Measurements from ENCODE around the gene BRSK2. TPM values are rescaled to one million over a fixed set of nuclear protein-coding genes. Genes with fewer than 3 reads are reported as not detected.
"Not testable (repeated sequence)": the region's sequence is repeated elsewhere in the genome, so short reads cannot be mapped to it uniquely, and the experiment has no call there.

Gene BRSK2
- total RNA-seq, 1 donor from 2014 or later: 1.4 TPM

GRCh38 chr11:1354125-1354938 is 35.4 kb upstream of the BRSK2 start:
- DNase-seq (ENCODE audit: low spot score): no peak

GRCh38 chr11:1356007-1356435 is 33.7 kb upstream of the BRSK2 start:
- no peak for DNase-seq (ENCODE audit: low spot score)

GRCh38 chr11:1356478-1356960 is 33.2 kb upstream of the BRSK2 start:
- no peak for DNase-seq (ENCODE audit: low spot score)

GRCh38 chr11:1358286-1358685 is 31.4 kb upstream of the BRSK2 start:
- no peak for DNase-seq (ENCODE audit: low spot score)

GRCh38 chr11:1358931-1359330 is 30.8 kb upstream of the BRSK2 start:
- not testable (repeated sequence) for DNase-seq (ENCODE audit: low spot score)

GRCh38 chr11:1359556-1359955 is 30.2 kb upstream of the BRSK2 start:
- DNase-seq (ENCODE audit: low spot score): no peak

- DNase-seq (ENCODE audit: low spot score): no peak
These were observed 29.4 kb upstream of the BRSK2 start for GRCh38 chr11:1360181-1360834.

- no peak for DNase-seq (ENCODE audit: low spot score)
These were observed 28.8 kb upstream of the BRSK2 start for GRCh38 chr11:1360835-1361357.

- DNase-seq (ENCODE audit: low spot score): no peak
These were observed 27.9 kb upstream of the BRSK2 start for GRCh38 chr11:1361882-1362281.

- no peak for DNase-seq (ENCODE audit: low spot score)
These were observed 22.0 kb upstream of the BRSK2 start for GRCh38 chr11:1367721-1368120.

- DNase-seq (ENCODE audit: low spot score): no peak
These were observed 21.5 kb upstream of the BRSK2 start for GRCh38 chr11:1368216-1368615.

GRCh38 chr11:1368966-1369365 is 20.8 kb upstream of the BRSK2 start:
- no peak for DNase-seq (ENCODE audit: low spot score)

- DNase-seq (ENCODE audit: low spot score): no peak
These were observed 20.2 kb upstream of the BRSK2 start for GRCh38 chr11:1369371-1370005.

GRCh38 chr11:1370186-1371025 is 19.3 kb upstream of the BRSK2 start:
- no peak for DNase-seq (ENCODE audit: low spot score)

- no peak for DNase-seq (ENCODE audit: low spot score)
These were observed 18.8 kb upstream of the BRSK2 start for GRCh38 chr11:1371026-1371325.

GRCh38 chr11:1371377-1371776 is 18.4 kb upstream of the BRSK2 start:
- DNase-seq (ENCODE audit: low spot score): no peak

GRCh38 chr11:1371836-1372465 is 17.8 kb upstream of the BRSK2 start:
- DNase-seq (ENCODE audit: low spot score): no peak

GRCh38 chr11:1372660-1373059 is 17.1 kb upstream of the BRSK2 start:
- no peak for DNase-seq (ENCODE audit: low spot score)

- no peak for DNase-seq (ENCODE audit: low spot score)
These were observed 16.1 kb upstream of the BRSK2 start for GRCh38 chr11:1373536-1374214.

All from mesenteric fat pad (tissue), 1 donor.